Gastroesophageal sphincter (tissue), 4 donors: ENCODE results near the gene CD34. TPM values are rescaled to one million over a fixed set of nuclear protein-coding genes. Genes with fewer than 3 reads are reported as not detected.
A peak's percentile ranks its signal among the peaks of the same experiment; 100 is the strongest.

Experiments used
- ATAC-seq: fragments of 150-250 bp; one replicate; pipeline ENCODE4 v1.9.1; 2016; ENCODE audit warnings: mild to moderate bottlenecking, moderate library complexity
- H3K27ac ChIP-seq, 4 donors: fragments of 200-600 bp; sonication (generic) in 3 of 4; 1 replicate in 3 of 4; 2 replicates in 1 of 4; pipeline ENCODE4 v1.5.1; 2016 to 2019
- H3K27me3 ChIP-seq: fragments of 200-600 bp; sonication (generic); one replicate; pipeline ENCODE4 v1.5.1; 2019
- H3K36me3 ChIP-seq, 2 donors: fragments of 200-600 bp; sonication (generic); one replicate each; pipeline ENCODE4 v1.5.1; 2019; ENCODE audit warnings: control low read depth in 1 of 2
- H3K4me1 ChIP-seq, 3 donors: fragments of 200-600 bp; sonication (generic); 1 replicate in 2 of 3; 2 replicates in 1 of 3; pipeline ENCODE4 v1.5.1; 2016 to 2019; ENCODE audit warnings: control low read depth in 2 of 3
- H3K4me3 ChIP-seq, 2 donors: fragments of 200-600 bp; sonication (generic); one replicate each; pipeline ENCODE4 v1.5.1; 2019; ENCODE audit warnings: mild to moderate bottlenecking in 1 of 2, moderate library complexity in 1 of 2
- H3K9me3 ChIP-seq, 3 donors: fragments of 200-600 bp; sonication (generic); one replicate each; pipeline ENCODE4 v1.5.1; 2017 to 2019; ENCODE audit warnings: control low read depth in 2 of 3
- EP300 ChIP-seq: sonication (generic); formaldehyde crosslinking; IDR thresholded peaks from one replicate; pipeline ENCODE4 v1.6.1; 2017; ENCODE audit warnings: antibody characterized with exemption, mild to moderate bottlenecking
- POLR2A ChIP-seq, 2 donors: fragments of 450-650 bp; IDR thresholded peaks; one replicate each; pipeline ENCODE4 v1.6.1; 2017; ENCODE audit warnings: antibody characterized with exemption in 2 of 2, mild to moderate bottlenecking in 2 of 2, moderate library complexity in 1 of 2
- POLR2AphosphoS5 ChIP-seq: sonication (generic); formaldehyde crosslinking; IDR thresholded peaks from one replicate; pipeline ENCODE4 v1.6.1; 2017; ENCODE audit warnings: antibody characterized with exemption
- WGBS, 2 donors: methylation state at CpG; one replicate each; pipeline ENCODE4 v1.1.5; 2018; ENCODE audit warnings: low coverage in 1 of 2; 5-methylcytosine and 5-hydroxymethylcytosine counted together
- total RNA-seq, 4 donors: library from RNA; depleted of rRNA; stranded (reverse); fragments of >200 nt; gene quantifications; one replicate each; pipeline ENCODE4 v1.1.0, GENCODE V29; 2016
- TF ChIP-seq, protein P1 (sequence below), 4 experiments: fragments of 200-600 bp in 2 of 4; fragments of 450-650 bp in 2 of 4; sonication (generic) in 1 of 4; IDR thresholded peaks; one replicate each; pipeline ENCODE4 v1.5.1; 2017 to 2019; ENCODE audit warnings: antibody characterized with exemption in 4 of 4, mild to moderate bottlenecking in 2 of 4, moderate library complexity in 2 of 4

The CD34 gene
- total RNA-seq, 4 donors from 2014 or later: 38.9 to 114 (median 62.1) TPM

DNA sequence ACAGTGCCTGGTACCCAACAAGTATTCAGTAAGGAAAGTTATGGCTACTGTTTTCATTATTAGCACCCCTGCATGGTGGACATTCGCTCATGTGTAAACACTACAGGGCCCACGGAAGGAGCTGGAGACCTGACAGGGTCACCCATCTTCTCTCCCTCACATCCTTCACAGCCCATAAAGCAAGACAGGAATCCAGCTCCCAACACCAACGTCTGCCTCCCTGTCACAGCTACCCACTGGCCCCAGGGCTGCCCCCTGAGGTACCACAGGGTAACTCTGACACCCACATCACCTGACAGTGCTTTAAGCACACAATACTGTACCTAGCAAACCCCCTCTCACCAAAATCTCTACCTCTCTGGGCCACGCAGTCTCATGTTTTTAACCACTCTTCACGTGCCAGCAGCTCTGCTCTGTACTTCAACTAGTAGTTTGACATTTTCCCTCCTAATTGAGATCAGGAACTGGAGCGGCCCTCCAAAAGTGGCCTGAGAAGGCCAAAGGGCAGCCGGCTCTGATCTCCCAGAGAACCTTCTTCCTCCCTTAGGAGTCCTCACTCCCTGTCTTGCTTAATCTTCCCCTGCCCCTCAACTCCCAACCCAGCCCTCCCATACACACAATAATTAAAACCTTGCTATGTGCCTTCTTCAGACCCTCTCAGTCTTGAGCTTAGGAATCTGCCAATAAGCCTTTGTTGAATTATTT, 76.8 kb downstream of the CD34 start:
- ATAC-seq: no peak
- Histone ChIP-seq H3K4me1 (peaks cover 5 to 96% (median 69%) of the 10 kb centered on the region in 3 donors), H3K27ac (peak overlapping the region in 3 of 4 donors; percentile 70 to 99 (median 77)), H3K27me3 (no peaks in the 10 kb centered on the region), H3K9me3 (no peaks in the 10 kb centered on the region), H3K4me3 (no peak overlapping the region), H3K36me3 (peaks cover 0 to 2% of the 10 kb centered on the region in 2 donors)
- 73 to 91% methylated on average over 4 to 7 of the region's 7 CpGs for WGBS, 2 donors
- TF ChIP-seq, protein P1, sequence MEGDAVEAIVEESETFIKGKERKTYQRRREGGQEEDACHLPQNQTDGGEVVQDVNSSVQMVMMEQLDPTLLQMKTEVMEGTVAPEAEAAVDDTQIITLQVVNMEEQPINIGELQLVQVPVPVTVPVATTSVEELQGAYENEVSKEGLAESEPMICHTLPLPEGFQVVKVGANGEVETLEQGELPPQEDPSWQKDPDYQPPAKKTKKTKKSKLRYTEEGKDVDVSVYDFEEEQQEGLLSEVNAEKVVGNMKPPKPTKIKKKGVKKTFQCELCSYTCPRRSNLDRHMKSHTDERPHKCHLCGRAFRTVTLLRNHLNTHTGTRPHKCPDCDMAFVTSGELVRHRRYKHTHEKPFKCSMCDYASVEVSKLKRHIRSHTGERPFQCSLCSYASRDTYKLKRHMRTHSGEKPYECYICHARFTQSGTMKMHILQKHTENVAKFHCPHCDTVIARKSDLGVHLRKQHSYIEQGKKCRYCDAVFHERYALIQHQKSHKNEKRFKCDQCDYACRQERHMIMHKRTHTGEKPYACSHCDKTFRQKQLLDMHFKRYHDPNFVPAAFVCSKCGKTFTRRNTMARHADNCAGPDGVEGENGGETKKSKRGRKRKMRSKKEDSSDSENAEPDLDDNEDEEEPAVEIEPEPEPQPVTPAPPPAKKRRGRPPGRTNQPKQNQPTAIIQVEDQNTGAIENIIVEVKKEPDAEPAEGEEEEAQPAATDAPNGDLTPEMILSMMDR (IDR thresholded peaks at IDR 0.05): no peak
- TF ChIP-seq POLR2AphosphoS5 (no peak), POLR2A (IDR thresholded peaks at IDR 0.05) (no peak), EP300 (no peak)

DNA sequence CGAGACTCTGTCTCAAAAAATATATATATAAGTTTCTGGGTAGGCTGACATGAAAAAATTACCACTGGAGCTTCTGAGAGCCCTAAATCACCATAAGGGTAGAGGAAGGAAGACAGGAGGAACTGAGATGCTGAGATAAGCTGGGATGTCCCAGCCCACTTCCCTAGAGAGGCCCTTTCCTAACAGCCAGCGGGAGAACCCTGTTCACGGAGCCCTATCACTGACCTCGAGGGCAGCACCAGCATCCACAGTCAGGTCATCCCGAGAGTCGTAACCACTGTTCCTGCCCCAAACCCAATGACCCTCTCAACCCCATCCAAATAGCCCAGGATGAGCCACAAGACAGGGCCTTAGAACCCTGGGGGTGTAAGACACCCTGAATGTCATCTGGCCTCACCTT, 77.5 kb downstream of the CD34 start:
- TF ChIP-seq POLR2A (IDR thresholded peaks at IDR 0.05): no peak
- TF ChIP-seq, protein P1 (IDR thresholded peaks at IDR 0.05): no peak
- no peak for TF ChIP-seq POLR2AphosphoS5
- no peak for TF ChIP-seq EP300
- Histone ChIP-seq H3K4me3 (no peak overlapping the region), H3K27me3 (no peaks in the 10 kb centered on the region), H3K36me3 (peaks cover 0 to 2% of the 10 kb centered on the region in 2 donors), H3K27ac (peak overlapping the region in 3 of 4 donors; percentile 70 to 99 (median 77)), H3K9me3 (no peaks in the 10 kb centered on the region), H3K4me1 (peaks cover 5 to 96% (median 69%) of the 10 kb centered on the region in 3 donors)
- WGBS, 2 donors: 77 to 100% methylated on average over 1 to 6 of the region's 6 CpGs
- no peak for ATAC-seq

DNA sequence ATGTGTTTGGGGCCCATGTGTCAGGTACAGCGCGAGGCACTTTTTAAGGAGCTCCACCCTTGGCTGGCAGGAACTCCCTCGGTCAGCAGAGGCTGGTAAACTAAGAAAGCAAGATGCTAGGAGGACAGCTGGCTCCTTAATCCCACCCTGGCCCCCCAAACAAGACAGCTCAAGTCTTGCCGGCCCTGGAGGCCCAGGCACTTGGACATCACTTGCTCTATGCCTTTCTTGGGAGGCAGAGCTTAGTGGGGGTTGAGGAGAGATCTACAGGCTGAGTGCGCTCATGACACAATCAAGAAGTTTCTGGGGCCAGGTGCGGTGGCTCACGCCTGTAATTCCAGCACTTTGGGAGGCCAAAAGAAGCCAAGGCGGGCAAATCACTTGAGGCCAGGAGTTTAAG, 78.1 kb downstream of the CD34 start:
- Histone ChIP-seq H3K4me1 (peaks cover 5 to 96% (median 70%) of the 10 kb centered on the region in 3 donors), H3K4me3 (no peak overlapping the region), H3K27me3 (no peaks in the 10 kb centered on the region), H3K9me3 (no peaks in the 10 kb centered on the region), H3K36me3 (peaks cover 0 to 2% of the 10 kb centered on the region in 2 donors), H3K27ac (peak overlapping the region in 3 of 4 donors; percentile 70 to 99 (median 77))
- 88 to 100% methylated on average over 3 to 4 of the region's 8 CpGs for WGBS, 2 donors
- TF ChIP-seq POLR2AphosphoS5: no peak
- no peak for TF ChIP-seq EP300
- no peak for TF ChIP-seq POLR2A (IDR thresholded peaks at IDR 0.05)
- TF ChIP-seq, protein P1 (IDR thresholded peaks at IDR 0.05): no peak
- no peak for ATAC-seq

DNA sequence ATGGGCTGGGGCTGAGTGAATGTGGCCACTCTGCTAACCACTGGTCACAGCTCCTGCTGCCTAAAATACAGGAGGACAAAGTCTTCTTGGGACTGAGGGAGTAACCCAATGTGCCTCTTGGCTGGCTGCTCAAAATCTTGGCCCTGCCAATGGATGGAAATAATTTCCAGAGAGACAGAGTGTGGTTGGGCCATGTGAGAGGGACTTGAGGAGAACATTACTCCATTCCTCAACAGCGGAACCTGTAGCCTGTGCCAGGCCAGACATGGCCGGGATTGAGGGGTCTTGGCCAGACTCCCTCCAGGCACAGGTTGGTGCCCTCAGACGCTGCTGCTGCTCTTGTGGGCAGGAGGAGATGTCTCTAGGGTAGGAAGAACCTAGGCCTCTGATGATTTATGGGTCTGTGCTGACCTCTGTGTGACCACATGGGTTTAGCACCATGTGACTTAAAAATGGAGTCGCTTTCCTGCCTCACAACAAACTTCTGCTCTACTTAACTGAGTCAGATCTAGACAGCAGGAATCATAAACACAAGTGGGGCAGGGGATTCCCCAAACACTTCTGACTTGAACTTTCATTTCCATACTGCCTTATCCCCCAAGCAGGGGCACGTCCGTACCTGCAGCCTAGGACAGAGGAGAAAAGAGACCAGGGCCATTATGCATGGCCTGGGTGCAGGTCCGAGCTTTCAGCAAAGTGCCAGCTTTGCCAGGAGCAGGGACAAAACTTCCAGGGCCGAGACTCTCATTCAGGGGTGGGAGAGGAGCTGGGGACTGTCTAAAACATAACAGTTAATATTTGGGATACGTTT, 79.2 kb downstream of the CD34 start:
- WGBS, 2 donors: 48 to 54% methylated on average over 4 to 6 of the region's 9 CpGs
- peaks cover 14 to 96% (median 75%) of the 10 kb centered on the region in 3 donors for H3K4me1 ChIP-seq

More for the DNA sequence above, 79.2 kb downstream of the CD34 start:
- no peak for ATAC-seq
- no peak overlapping the region for H3K4me3 ChIP-seq
- H3K27me3 ChIP-seq: no peaks in the 10 kb centered on the region
- no peak for TF ChIP-seq POLR2A (IDR thresholded peaks at IDR 0.05)
- TF ChIP-seq, protein P1 (IDR thresholded peaks at IDR 0.05): no peak
- TF ChIP-seq POLR2AphosphoS5: no peak
- no peaks in the 10 kb centered on the region for H3K9me3 ChIP-seq
- peak overlapping the region; percentile 26 to 99 (median 74) for H3K27ac ChIP-seq
- H3K36me3 ChIP-seq: peaks cover 0 to 2% of the 10 kb centered on the region in 2 donors

Other genes starting within 250 kb of the CD34 start
- gene CD46, start 159.1 kb downstream of the CD34 start, total RNA-seq: 100 to 1,000 TPM in 2 of 4 donors, 10 to 100 TPM in 2; 69.1 to 117 (median 98.6) TPM